LNCaP clone FGC (cell line): ENCODE results near the gene FREM3.

Experiments used
- DNase-seq: peaks from one replicate; pipeline ENCODE4 v3.0.0-alpha.2; 2011; ENCODE audit warnings: low read depth
- H3K4me3 ChIP-seq: 2 replicates; pipeline ENCODE4 v1.5.1; 2011; ENCODE audit warnings: mild to moderate bottlenecking, low read depth, low read length, control low read depth
- CTCF ChIP-seq: IDR thresholded peaks from 2 replicates; pipeline ENCODE4 v1.5.1; 2012; ENCODE audit warnings: mild to moderate bottlenecking; ENCODE audit not compliant: control insufficient read depth, insufficient read depth; ENCODE audit errors: extremely low read depth

The FREM3 gene

GRCh38 chr4:143641361-143641760 lies 59.1 kb downstream of the FREM3 start:
- no peak overlapping the region for H3K4me3 ChIP-seq
- TF ChIP-seq CTCF = no peak
- no peak for DNase-seq

- TF ChIP-seq CTCF = no peak
- no peak for DNase-seq
- no peak overlapping the region for H3K4me3 ChIP-seq
Measured at GRCh38 chr4:143634763-143635162, 65.7 kb downstream of the FREM3 start.

- no peak for DNase-seq
- no peak overlapping the region for H3K4me3 ChIP-seq
- TF ChIP-seq CTCF = no peak
Measured at GRCh38 chr4:143633833-143634232, 66.6 kb downstream of the FREM3 start.

GRCh38 chr4:143626134-143626911 lies 74.2 kb downstream of the FREM3 start:
- no peak overlapping the region for H3K4me3 ChIP-seq
- DNase-seq = peak; percentile 59
- TF ChIP-seq CTCF = no peak

- DNase-seq = no peak
- H3K4me3 ChIP-seq = no peak overlapping the region
- no peak for TF ChIP-seq CTCF
Measured at GRCh38 chr4:143625632-143626031, 74.8 kb downstream of the FREM3 start.

GRCh38 chr4:143623896-143624295 lies 76.6 kb downstream of the FREM3 start:
- DNase-seq = no peak
- H3K4me3 ChIP-seq = no peak overlapping the region
- no peak for TF ChIP-seq CTCF

- no peak overlapping the region for H3K4me3 ChIP-seq
- TF ChIP-seq CTCF = no peak
- DNase-seq = no peak
Measured at GRCh38 chr4:143618811-143619210, 81.7 kb downstream of the FREM3 start.
